Islet precursor cell (in vitro differentiated cells): ENCODE results near the gene LIPC.

Source experiments
- DNase-seq: peaks from one replicate; pipeline ENCODE4 v3.0.0-alpha.2; 2018

The LIPC gene

DNA sequence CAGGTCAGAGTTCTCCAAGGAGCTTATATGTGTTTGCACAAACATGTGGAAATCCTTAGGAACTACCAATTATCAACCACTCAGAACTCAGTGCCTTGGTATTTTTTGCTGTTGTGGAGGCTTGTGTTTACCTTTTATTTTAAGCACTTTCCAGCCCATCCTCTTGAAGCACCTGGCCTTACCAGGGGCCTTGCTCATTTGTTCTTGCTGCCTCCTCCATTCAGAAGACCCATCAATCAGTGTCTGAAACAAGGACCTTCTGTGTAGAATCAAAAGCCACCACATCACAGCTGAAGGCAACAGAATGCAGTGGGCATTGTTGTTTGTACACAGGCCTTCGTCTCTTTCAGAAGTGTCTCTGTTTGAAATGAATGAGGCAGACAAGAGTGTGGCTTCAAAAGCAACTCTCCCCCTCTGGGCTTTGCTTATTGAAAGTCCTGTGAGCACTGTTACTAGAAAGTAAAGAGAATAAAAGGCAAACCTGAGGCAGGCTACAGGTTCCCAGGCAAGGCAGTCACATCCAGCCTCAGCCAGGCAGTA is 24.5 kb upstream of the LIPC start:
- DNase-seq, result peak; percentile 65

- DNase-seq, result no peak
Measured at GRCh38 chr15:58407778-58408177, 24.0 kb upstream of the LIPC start.

DNA sequence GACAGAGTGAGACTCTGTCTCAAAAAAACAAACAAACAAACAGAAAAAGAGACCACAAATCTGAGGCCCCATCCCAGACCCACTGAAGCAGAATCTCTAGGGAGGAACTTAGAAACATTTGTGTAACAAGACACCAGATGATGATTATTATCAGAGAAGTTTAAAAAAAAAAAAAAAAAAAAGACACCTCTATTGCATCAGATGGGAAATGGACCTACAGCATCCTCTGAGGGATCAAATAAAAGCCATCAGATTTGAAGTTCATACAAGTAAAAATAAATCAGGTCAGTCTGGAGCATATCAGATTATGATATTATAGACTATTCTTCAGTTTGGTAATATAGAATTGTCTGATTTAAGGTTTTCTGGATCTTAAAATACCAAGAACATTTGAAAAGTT is 21.9 kb upstream of the LIPC start:
- DNase-seq, result no peak

GRCh38 chr15:58410353-58410752 is 21.4 kb upstream of the LIPC start:
- no peak for DNase-seq

DNA sequence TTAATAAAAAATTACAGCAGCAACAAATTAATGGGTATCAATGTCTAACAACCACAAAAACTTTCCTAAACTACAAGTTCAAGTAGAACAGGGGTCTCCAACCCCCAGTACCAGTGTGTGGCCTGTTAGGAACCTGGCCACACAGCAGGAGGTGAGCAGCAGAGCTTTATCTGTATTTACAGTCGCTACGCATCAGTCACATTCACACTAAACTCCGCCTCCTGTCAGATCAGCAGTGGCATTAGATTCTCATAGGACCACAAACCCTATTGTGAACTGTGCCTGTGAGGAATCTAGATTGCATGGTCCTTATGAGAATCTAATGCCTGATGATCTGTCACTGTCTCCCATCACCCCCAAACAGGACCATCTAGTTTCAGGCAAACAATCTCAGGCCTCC is 18.5 kb upstream of the LIPC start:
- no peak for DNase-seq

DNA sequence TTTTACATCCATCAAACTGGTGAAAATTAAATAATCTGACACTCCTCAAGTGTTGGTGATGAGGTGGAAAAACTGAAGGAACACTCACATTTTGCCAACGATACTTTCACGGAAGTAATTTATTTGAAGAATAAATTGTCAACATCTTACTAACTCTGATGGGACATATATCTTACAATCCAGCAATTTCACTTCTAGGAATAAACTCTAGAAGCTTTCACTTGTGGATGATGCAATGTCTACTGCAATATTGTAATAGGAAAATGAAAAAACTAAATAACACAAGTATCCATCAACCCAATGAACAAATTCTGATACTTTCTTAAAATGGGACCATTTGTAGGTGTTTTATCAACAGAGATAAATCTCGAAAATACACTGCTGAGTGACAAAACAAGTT is 16.2 kb upstream of the LIPC start:
- no peak for DNase-seq

DNA sequence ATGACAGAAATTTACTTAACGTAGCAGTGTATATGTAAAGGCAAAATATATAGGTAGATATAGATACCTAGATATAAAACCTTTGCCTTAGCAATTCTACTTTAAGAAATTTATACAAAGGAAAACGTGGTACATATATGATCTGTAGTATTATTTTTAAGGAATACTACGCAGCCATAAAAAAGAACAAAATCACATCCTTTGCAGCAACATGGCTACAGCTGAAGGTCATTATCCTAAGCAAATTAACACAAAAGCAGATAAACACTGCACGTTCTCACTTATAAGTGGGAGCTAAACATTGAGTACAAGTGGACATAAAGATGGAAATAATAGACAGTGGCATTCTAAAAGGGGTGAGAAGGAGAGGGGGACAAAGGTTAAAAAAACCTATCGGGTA is 14.8 kb upstream of the LIPC start:
- DNase-seq, result no peak

DNA sequence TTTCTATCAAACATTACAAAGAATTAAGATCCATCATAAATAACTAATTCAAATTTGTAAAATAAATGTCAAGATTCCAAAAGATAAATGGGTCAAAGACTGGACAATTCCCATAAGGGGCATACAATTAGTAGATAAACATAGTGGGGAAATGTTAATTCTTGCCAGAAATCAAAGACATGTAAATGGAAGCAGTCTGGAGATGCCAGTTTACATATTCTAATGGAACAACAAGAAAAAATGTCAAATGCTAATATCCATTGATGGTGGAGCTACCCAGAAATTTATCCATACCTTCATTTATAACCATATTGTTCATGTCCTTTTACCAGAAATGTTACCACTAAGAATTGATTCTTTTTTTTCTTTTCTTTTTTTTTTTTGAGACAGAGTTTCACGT is 13.7 kb upstream of the LIPC start:
- no peak for DNase-seq

DNA sequence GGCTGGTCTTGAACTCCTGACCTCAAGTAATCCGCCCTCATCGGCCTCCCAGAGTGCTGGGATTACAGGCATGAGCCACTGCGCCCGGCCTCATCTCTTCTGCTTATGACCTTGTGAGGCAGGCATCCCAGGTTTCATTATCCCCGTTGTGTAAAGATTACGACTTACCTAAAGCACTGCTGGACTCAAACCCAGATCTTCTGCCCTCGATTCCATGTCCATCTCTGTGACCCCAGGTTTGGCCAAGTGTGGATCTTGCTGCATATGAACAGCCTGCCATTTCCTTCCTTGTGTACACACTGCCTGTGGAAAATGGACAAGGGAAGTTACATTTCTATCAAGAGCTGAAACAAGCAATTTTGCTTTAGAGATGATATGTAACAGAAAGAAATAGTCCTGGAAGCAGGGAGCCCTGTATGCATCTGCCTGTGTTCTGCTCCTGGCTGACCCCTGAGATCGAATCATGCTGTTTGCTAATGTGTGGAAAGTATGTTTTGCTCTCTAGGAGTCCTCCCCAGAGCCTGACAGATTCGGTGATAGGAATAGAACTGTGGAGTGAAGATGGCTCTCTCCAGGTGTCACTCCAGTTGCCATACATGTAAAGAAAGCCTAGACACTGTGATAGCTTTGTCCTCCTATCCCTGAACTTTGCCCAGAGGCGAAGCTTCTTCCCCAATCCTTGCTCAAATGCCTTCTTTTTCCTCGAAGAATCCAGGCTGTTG is 11.8 kb upstream of the LIPC start:
- DNase-seq, result no peak

GRCh38 chr15:58420579-58421043 is 11.2 kb upstream of the LIPC start:
- no peak for DNase-seq

DNA sequence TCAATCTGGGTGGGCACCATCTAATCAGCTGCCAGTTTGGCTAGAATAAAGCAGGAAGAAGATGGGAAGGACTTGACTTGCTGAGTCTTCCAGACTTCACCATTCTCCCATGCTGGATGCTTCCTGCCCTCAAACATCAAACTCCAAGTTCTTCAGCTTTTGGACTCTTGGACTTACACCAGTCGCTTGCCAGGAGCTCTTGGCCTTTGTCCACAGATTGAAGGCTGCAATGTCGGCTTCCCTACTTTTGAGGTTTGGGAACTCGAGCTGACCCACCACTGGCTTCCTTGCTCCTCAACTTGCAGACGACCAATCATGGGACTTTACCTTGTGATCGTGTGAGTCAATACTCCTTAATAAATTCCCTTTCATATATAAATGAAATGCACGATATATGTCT is 8.6 kb upstream of the LIPC start:
- DNase-seq, result no peak

DNA sequence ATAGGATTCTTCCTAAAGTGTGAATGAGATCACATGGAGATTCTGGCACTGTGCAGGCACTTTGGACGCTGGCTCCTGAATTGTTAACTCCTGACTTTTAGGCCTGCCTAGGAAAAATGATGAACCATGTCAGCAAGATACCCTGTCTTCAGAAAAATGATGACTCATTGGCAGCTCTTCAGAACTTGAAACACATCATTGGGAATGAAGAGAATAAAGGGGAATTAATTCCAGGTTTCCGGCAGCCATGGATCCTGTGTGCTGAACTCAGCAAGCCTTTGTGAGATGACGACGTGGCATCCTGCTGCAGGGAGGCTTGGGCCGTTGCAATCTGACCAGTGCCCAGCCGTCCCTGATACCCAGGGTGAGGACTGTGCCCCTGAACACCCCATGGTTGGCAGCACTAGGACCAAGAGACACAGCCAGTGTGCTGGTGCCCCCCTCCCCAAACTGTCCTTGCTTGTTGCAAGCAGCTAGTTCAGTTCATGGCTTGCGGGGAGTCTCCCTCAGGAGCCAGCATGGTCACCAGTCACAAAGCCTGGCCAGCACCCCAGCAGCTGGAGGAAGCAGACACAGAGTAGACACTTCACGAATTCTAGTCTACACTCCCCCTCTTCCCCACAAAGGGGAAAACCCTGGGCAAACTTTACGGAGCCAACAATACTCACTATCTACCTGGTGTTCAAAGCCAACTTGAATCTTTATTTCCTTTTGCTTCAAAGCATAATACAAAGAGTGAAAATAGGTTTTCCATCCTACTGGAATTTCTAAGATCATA is 7.8 kb upstream of the LIPC start:
- no peak for DNase-seq

- no peak for DNase-seq
Measured at GRCh38 chr15:58424722-58425121, 7.1 kb upstream of the LIPC start.

- no peak for DNase-seq
Measured at GRCh38 chr15:58425185-58425584, 6.6 kb upstream of the LIPC start.

DNA sequence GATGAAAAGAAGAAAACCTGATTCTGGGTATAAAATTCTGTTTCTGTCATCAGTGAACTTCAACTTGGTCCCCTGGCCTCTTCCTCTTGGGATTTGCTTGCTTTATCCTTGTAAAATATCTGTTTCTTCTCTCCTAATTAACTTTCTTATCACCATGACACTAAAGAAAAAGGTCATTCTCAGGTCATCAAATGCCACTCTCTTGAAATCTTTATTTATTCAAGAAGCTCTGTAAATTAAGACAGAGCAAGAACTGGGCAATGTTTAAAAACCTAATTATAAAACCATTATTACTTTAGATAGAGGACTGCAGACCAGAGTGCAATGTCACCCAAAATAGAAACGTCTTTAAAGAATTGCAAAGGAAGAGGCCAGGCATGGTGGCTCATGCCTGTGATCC is 6.0 kb upstream of the LIPC start:
- no peak for DNase-seq

DNA sequence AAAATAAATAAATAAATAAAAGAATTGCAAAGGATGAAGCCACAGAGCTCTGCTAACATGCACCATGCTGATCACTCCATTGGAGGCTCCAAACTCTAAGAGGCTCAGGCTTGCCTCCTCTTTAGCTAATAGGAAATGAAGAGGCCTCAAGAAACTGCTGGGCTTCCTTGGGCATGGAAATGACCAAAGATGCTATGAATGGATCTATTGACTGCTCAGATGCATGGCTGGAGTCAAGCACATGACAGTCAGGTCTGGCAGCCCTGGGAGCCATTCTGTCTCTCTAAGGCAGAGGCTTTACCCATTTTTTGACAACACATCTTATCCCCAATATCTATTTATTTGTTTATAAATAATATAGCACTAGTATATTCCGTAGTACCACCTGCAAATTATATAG is 5.3 kb upstream of the LIPC start:
- DNase-seq, result no peak

DNA sequence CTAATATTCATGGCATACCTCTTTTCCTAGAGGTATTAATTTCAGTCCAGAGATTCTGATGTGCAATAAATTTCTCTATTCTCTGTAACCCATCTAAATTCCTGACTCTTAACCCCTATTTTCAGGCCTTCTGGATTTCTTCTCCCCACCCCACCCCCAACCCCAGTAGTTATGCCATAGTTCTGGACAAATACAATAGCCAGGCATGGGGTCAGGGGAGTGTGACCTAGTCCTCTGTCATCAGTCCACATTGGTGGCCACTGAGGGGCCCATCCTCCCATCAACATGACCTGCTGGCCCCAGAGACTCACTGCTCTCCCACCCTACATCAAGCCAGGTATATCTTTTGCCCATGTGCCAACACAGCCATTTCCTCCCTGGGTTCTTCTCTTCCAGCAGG is 3.8 kb upstream of the LIPC start:
- no peak for DNase-seq

DNA sequence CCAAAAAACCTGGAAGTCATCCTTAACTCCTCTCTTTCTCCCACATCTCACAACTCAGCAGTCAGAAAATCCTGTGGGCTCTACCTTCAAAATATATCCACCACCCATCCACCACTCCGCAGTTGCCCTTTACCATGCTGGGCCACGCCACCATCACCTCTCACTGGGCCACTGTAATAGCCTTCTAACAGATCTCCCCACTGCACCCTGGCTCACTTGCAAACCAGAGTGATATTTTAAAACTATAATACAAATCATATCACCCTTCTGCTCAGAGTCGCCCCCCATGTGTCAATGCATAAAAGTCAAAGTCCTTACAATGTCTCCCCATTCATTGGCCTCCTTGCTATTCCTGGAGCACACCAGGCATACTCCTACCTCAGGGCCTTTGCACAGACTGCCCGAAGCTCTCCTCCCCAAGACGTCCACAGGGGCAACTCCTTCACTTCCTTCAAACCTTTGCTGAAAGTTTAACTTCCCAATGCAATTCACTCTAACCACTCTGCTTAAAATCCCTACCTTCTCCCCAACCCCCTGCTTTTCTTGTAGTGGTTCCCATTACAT is 1.5 kb upstream of the LIPC start:
- DNase-seq, result no peak

DNA sequence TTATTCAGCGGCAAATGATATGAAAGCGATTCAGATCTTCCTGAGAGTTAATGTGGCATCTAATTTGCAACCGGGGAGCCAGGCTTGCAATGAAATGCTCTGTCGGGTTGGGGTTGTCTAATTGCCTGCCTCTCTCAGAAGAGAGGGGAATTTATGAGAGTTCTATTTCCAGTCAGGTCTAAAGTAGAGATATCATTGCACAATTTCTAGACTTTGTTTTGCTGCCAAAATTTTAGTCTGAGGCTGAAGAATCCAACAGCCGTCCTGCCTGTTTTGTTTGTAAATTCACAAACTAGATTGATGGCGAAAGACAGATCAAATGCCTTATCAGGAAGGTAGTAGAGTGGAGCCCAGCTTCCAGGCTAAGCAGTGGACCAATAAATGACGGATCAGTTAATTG is 610 bp downstream of the LIPC start:
- no peak for DNase-seq

DNA sequence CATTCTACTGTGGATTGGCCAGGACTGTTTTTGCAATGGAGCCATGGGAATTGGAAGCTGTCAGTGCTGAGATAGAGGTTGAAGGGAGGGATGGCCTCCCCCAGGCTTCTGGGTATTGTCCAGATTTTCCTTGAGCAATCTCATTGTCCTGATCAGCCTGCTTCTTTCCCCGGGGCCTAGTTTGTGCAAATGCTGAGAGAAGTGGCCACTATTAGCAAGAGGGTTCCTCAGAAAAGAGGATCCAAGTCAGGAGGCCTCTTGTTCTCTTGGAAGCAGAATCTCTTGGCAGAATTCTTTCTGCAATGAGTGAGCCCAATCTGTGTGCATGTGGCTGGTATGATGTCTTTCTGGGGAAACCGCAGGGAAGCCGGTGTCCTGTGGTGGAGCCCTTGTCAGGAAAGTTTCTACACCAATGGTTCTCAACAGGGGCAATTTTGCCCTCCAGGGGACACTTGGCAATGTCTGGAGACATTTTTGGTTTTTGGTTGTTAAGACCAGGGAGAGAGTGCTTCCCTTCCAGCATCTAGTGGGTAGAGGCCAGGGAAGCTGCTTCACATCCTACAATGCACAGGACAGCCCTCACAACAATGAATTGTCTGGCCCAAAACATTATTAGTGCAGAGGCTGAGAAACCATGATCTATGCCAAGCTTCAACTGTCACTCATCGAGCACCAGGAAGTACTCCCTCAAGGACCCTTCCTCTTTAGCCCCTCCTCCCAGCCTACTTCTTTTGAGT is 2.0 kb downstream of the LIPC start:
- no peak for DNase-seq

- no peak for DNase-seq
Measured at GRCh38 chr15:58434334-58434875, 2.6 kb downstream of the LIPC start.

DNA sequence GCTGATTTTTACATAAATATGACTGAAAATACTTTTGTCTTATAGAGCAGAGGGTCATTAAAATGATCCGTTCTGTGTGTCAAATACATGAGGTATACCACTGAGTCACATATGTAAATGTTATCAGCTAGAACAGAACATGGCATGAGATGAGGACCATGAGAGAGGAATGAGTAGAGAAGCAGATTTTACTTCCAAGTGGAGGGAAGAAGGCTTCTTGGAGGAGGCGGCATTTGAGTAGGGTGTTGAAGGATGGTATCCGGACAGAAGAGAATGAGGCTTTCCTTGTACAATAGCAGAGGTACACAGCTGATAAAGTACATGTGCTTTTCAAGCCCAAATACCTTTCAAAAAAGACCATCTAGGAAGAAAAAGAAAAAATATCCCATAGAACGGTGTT is 4.8 kb downstream of the LIPC start:
- DNase-seq, result no peak

DNA sequence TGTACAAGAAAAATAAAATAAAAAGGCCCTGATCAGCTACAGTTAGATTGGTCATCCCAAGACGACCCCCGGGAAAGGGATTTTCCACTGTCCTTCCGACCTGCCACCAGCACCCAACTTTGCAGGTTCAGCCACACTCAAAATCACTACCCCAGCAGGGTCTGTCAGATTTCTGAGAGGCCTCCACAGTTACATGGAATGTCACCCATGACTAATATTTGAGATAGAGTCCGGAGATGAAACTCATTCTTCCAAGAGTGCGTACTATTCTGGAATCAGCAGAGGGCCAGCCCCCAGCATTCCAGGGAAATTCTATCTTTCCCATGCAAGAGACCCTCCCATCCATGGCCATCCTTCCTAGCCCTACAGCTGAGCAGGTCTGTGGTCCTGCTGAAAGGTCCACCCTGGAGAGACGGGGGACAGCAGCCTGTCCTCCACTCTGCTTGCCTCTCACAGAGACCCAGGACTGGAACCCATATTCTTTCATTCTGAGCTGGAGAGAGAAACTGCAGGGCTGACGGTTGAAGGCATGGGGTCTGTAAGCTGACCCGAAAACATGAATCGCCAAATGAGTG is 5.8 kb downstream of the LIPC start:
- DNase-seq, result no peak
